ENCODE data around the gene MCC.

DNA sequence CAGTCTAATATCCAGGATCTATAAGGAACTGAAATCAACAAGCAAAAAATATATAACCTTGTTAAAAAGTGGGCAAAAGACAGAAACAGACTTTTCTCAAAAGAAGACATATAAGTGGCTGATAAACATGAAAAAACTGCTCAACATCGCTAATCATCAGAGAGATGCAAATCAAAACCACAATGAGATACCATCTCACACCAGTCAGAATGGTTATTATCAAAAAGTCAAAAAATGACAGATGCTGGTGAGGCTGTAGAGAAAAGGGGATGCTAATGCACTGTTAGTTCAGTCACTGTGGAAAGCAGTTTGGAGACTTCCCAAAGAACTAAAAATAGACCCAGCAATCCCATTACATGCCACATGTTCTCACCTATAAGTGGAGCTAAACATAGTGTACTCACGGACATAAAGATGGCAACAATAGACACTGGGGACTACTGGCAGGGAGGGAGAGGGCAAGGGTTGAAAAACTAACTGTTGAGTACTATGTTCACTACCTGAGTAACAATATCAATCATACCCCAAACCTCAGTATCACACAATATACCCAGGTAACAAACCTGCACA is 41.8 kb downstream of the MCC start:
- TF ChIP-seq, protein P1, sequence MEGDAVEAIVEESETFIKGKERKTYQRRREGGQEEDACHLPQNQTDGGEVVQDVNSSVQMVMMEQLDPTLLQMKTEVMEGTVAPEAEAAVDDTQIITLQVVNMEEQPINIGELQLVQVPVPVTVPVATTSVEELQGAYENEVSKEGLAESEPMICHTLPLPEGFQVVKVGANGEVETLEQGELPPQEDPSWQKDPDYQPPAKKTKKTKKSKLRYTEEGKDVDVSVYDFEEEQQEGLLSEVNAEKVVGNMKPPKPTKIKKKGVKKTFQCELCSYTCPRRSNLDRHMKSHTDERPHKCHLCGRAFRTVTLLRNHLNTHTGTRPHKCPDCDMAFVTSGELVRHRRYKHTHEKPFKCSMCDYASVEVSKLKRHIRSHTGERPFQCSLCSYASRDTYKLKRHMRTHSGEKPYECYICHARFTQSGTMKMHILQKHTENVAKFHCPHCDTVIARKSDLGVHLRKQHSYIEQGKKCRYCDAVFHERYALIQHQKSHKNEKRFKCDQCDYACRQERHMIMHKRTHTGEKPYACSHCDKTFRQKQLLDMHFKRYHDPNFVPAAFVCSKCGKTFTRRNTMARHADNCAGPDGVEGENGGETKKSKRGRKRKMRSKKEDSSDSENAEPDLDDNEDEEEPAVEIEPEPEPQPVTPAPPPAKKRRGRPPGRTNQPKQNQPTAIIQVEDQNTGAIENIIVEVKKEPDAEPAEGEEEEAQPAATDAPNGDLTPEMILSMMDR (IDR thresholded peaks at IDR 0.05; ENCODE audit: insufficient read depth, low read depth, low read length) = no peak
- TF ChIP-seq EZH2 (IDR thresholded peaks at IDR 0.05; ENCODE audit: insufficient read depth, low read length) = no peak
